HL-60 (cell line): ENCODE data around the gene RBX1.
A peak's percentile ranks its signal among the peaks of the same experiment; 100 is the strongest.
"Not testable (repeated sequence)": the region's sequence is repeated elsewhere in the genome, so short reads cannot be mapped to it uniquely, and the experiment has no call there.

Source experiments
- DNase-seq, 2 experiments: peaks; one replicate each; pipeline ENCODE4 v3.0.0-alpha.2; 2010 to 2020; ENCODE audit warnings: low read depth in 1 of 2, low spot score in 1 of 2
- H3K27ac ChIP-seq: fragments of 250-450 bp; sonication (Bioruptor Pico); replicated peaks from 2 replicates; pipeline ENCODE4 v1.5.1; 2020; ENCODE audit warnings: mild to moderate bottlenecking, moderate library complexity
- H3K27me3 ChIP-seq: fragments of 250-450 bp; sonication (Bioruptor Pico); 2 replicates; pipeline ENCODE4 v1.5.1; 2021; ENCODE audit warnings: mild to moderate bottlenecking, moderate library complexity; ENCODE audit not compliant: insufficient read depth, poor library complexity, severe bottlenecking
- H3K4me3 ChIP-seq: replicated peaks from 2 replicates; pipeline ENCODE4 v1.5.1; 2011; ENCODE audit warnings: mild to moderate bottlenecking, control low read depth, low read length; ENCODE audit not compliant: insufficient read depth
- GABPA ChIP-seq: IDR thresholded peaks from 2 replicates; pipeline ENCODE4 v1.6.1; 2012; ENCODE audit warnings: low read depth
- POLR2AphosphoS5 ChIP-seq: IDR thresholded peaks from 2 replicates; pipeline ENCODE4 v1.6.1; 2012; ENCODE audit warnings: low read depth
- SPI1 ChIP-seq: IDR thresholded peaks from 2 replicates; pipeline ENCODE4 v1.6.1; 2012; ENCODE audit warnings: low read depth, mild to moderate bottlenecking, borderline replicate concordance
- TF ChIP-seq, protein P1 (sequence below): IDR thresholded peaks from 2 replicates; pipeline ENCODE4 v1.6.1; 2012; ENCODE audit warnings: low read depth; ENCODE audit not compliant: insufficient replicate concordance
- TF ChIP-seq, protein P2 (sequence below): IDR thresholded peaks from one replicate; pipeline ENCODE4 v1.5.1; 2011; ENCODE audit warnings: low read length, control low read depth, inconsistent platforms; ENCODE audit not compliant: insufficient read depth

RBX1 gene

DNA sequence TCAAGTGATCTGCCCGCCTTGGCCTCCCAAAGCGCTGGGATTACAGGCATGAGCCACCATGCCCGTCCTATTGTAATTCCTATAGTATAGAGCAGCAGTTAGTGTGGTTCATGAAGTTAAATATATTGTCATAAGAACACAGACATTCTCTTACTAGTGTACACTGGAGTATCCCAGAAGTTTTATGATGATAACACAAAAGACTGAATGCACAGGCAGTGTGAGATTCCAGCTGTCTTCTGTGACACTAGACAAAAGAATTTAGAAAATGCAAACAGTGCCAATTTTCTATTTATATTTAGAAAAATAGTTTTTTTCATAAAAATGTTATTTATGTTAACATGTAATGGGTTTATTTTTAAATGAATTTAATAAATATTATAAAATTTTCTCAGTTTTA lies 39.4 kb upstream of the RBX1 start:
- no peak for DNase-seq
- Histone ChIP-seq H3K27ac (no peak overlapping the region), H3K4me3 (no peak overlapping the region), H3K27me3 (no peaks in the 10 kb centered on the region)
- TF ChIP-seq SPI1 (no peak), POLR2AphosphoS5 (no peak), GABPA (no peak)
- TF ChIP-seq, protein P1, sequence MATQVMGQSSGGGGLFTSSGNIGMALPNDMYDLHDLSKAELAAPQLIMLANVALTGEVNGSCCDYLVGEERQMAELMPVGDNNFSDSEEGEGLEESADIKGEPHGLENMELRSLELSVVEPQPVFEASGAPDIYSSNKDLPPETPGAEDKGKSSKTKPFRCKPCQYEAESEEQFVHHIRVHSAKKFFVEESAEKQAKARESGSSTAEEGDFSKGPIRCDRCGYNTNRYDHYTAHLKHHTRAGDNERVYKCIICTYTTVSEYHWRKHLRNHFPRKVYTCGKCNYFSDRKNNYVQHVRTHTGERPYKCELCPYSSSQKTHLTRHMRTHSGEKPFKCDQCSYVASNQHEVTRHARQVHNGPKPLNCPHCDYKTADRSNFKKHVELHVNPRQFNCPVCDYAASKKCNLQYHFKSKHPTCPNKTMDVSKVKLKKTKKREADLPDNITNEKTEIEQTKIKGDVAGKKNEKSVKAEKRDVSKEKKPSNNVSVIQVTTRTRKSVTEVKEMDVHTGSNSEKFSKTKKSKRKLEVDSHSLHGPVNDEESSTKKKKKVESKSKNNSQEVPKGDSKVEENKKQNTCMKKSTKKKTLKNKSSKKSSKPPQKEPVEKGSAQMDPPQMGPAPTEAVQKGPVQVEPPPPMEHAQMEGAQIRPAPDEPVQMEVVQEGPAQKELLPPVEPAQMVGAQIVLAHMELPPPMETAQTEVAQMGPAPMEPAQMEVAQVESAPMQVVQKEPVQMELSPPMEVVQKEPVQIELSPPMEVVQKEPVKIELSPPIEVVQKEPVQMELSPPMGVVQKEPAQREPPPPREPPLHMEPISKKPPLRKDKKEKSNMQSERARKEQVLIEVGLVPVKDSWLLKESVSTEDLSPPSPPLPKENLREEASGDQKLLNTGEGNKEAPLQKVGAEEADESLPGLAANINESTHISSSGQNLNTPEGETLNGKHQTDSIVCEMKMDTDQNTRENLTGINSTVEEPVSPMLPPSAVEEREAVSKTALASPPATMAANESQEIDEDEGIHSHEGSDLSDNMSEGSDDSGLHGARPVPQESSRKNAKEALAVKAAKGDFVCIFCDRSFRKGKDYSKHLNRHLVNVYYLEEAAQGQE, result no peak
- TF ChIP-seq, protein P2, sequence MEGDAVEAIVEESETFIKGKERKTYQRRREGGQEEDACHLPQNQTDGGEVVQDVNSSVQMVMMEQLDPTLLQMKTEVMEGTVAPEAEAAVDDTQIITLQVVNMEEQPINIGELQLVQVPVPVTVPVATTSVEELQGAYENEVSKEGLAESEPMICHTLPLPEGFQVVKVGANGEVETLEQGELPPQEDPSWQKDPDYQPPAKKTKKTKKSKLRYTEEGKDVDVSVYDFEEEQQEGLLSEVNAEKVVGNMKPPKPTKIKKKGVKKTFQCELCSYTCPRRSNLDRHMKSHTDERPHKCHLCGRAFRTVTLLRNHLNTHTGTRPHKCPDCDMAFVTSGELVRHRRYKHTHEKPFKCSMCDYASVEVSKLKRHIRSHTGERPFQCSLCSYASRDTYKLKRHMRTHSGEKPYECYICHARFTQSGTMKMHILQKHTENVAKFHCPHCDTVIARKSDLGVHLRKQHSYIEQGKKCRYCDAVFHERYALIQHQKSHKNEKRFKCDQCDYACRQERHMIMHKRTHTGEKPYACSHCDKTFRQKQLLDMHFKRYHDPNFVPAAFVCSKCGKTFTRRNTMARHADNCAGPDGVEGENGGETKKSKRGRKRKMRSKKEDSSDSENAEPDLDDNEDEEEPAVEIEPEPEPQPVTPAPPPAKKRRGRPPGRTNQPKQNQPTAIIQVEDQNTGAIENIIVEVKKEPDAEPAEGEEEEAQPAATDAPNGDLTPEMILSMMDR, result no peak

DNA sequence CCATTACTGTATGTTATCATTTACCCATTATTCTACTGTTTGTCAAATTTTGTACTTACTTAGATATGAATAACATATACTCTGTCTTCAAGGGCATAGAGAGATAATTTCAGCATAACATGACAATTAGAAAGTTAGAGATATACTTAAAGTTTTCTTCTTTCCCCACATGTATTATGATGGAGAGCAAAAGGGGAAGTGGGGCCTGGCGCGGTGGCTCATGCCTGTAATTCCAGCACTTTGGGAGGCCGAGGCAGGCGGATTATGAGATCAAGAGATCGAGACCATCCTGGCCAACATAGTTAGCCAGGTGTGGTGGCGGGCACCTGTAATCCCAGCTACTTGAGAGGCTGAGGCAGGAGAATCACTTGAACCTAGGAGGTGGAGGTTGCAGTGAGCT lies 38.2 kb upstream of the RBX1 start:
- H3K27me3 ChIP-seq, H3K4me3 ChIP-seq, DNase-seq, H3K27ac ChIP-seq: not testable (repeated sequence)
- TF ChIP-seq SPI1, result peak; percentile 83

DNA sequence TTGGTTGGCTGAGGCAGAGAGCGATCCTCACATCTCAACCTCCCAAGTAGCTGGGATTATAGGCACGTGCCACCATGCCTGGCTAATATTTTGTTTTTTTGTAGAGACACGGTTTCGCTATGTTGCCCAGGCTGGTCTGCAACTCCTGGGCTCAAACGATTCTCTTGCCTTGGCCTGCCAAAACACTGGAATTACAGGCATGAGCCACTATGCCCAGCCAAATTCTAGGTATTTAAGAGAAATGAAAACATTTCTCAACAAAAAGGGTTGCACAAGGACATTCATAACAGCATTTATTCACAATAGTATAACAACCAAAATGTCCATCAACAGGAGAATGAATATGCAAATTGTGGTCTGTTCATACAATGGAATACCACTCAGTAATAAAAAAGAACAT lies 31.7 kb upstream of the RBX1 start:
- H3K27ac ChIP-seq, result no peak overlapping the region
- DNase-seq, result no peak
- H3K27me3 ChIP-seq, result no peaks in the 10 kb centered on the region
- TF ChIP-seq GABPA, result no peak
- no peak for TF ChIP-seq SPI1
- no peak overlapping the region for H3K4me3 ChIP-seq

DNA sequence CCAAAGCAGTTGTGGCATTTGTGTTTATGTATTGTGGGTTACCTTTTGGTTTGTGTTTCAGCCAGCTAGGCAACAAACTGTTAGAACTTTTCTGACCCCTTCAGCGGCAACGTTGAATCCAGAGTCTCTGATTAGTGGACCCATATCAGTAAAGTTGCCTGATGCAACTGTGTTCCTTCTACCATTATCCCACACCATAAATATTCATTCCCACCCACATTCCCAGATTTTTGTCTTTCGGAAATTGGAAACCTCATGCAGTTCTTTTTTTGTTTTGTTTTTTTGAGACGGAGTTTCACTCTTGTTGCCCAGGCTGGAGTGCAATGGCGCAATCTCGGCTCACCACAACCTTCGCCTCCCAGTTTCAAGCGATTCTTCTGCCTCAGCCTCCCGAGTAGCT lies 30.7 kb upstream of the RBX1 start:
- no peak for TF ChIP-seq GABPA
- TF ChIP-seq, protein P2, result no peak
- TF ChIP-seq SPI1, result no peak
- no peak for DNase-seq
- Histone ChIP-seq H3K27ac (no peak overlapping the region), H3K27me3 (no peaks in the 10 kb centered on the region), H3K4me3 (no peak overlapping the region)

DNA sequence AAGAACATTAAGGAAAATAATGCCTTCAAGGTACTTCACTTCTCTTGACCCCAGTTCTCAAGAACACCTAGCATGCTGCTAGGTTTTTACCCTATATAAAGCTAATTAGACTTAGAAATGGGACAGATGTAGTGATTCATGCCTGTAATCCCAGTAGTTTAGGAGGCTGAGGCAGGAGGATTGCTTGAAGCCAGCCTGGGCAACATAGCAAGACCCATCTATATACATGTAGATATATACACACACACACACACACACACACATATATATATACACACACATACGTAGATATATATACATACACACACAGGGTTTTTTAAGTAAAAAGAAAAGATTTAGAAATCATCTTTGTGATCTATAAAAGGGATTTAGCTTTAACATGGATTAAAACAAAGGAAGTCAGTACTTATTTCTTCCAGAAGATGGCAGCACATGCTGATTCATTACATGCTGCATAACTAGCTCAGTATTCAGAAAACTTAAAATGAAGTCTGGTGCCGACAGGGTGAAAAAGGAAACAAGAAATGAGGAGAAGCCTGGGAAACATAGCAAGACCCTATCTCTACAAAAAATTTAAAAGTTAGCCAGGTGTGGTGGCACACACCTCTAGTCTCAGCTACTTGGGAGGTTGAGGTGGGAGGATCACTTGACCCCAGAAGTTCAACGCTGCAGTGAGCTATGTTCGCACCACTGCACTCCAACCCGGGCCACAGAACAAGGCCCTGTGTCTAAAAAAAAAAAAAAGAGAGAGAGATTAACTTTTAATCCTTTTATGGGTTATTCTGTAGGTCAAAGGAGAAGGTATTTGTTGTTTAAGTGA lies 28.5 kb upstream of the RBX1 start:
- H3K27ac ChIP-seq, result no peak overlapping the region
- TF ChIP-seq, protein P2, result peak; percentile 27
- TF ChIP-seq, protein P1, result no peak
- no peak overlapping the region for H3K4me3 ChIP-seq
- DNase-seq, result peak; percentile 23 to 53
- H3K27me3 ChIP-seq, result no peaks in the 10 kb centered on the region
